Lower leg skin (tissue), 4 donors: ENCODE results near the gene GNAI3. TPM values are rescaled to one million over a fixed set of nuclear protein-coding genes. Genes with fewer than 3 reads are reported as not detected.

Experiments used
- DNase-seq, 2 donors: peaks; one replicate each; pipeline ENCODE4 v3.0.0-alpha.2; 2019; ENCODE audit warnings: low spot score in 2 of 2
- H3K4me3 ChIP-seq: fragments of 200-600 bp; sonication (generic); 2 replicates; pipeline ENCODE4 v1.5.1; 2017; ENCODE audit warnings: mild to moderate bottlenecking, low read depth; ENCODE audit not compliant: poor library complexity, severe bottlenecking
- POLR2A ChIP-seq, 2 donors: fragments of 450-650 bp; IDR thresholded peaks; one replicate each; pipeline ENCODE4 v1.6.1; 2016 to 2017; ENCODE audit warnings: antibody characterized with exemption in 2 of 2, mild to moderate bottlenecking in 1 of 2, moderate library complexity in 1 of 2
- WGBS, 2 donors: methylation state at CpG; one replicate each; pipeline ENCODE4 v1.1.5; 2018; 5-methylcytosine and 5-hydroxymethylcytosine counted together
- intact Hi-C: fragments of 100-400 bp; cut with DNase I; formaldehyde crosslinking; loops from one replicate; pipeline ENCODE4 v1.15.0; 2023; ENCODE audit warnings: low total_unique reads
- total RNA-seq, 4 donors: library from RNA; depleted of rRNA; stranded (reverse); fragments of >200 nt; gene quantifications; one replicate each; pipeline ENCODE4 v1.1.0, GENCODE V29; 2016
- TF ChIP-seq, protein P1 (sequence below), 3 donors: fragments of 450-650 bp; IDR thresholded peaks; one replicate each; pipeline ENCODE4 v1.5.1; 2016; ENCODE audit warnings: antibody characterized with exemption in 3 of 3, mild to moderate bottlenecking in 3 of 3, moderate library complexity in 2 of 3

GNAI3 gene
- total RNA-seq, 4 donors from 2014 or later, result 8.5 to 13.2 (median 10.7) TPM

DNA sequence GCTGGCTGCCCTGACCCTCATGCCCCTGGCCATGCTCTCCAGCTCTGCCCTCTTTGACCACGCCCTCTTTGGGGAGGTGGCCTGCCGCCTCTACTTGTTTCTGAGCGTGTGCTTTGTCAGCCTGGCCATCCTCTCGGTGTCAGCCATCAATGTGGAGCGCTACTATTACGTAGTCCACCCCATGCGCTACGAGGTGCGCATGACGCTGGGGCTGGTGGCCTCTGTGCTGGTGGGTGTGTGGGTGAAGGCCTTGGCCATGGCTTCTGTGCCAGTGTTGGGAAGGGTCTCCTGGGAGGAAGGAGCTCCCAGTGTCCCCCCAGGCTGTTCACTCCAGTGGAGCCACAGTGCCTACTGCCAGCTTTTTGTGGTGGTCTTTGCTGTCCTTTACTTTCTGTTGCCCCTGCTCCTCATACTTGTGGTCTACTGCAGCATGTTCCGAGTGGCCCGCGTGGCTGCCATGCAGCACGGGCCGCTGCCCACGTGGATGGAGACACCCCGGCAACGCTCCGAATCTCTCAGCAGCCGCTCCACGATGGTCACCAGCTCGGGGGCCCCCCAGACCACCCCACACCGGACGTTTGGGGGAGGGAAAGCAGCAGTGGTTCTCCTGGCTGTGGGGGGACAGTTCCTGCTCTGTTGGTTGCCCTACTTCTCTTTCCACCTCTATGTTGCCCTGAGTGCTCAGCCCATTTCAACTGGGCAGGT lies 5.0 kb upstream of the GNAI3 start:
- no peak for TF ChIP-seq POLR2A (IDR thresholded peaks at IDR 0.05)
- TF ChIP-seq, protein P1, sequence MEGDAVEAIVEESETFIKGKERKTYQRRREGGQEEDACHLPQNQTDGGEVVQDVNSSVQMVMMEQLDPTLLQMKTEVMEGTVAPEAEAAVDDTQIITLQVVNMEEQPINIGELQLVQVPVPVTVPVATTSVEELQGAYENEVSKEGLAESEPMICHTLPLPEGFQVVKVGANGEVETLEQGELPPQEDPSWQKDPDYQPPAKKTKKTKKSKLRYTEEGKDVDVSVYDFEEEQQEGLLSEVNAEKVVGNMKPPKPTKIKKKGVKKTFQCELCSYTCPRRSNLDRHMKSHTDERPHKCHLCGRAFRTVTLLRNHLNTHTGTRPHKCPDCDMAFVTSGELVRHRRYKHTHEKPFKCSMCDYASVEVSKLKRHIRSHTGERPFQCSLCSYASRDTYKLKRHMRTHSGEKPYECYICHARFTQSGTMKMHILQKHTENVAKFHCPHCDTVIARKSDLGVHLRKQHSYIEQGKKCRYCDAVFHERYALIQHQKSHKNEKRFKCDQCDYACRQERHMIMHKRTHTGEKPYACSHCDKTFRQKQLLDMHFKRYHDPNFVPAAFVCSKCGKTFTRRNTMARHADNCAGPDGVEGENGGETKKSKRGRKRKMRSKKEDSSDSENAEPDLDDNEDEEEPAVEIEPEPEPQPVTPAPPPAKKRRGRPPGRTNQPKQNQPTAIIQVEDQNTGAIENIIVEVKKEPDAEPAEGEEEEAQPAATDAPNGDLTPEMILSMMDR (IDR thresholded peaks at IDR 0.05), result no peak
- DNase-seq, result no peak
- intact Hi-C loops, result loop anchor here (10.0 kb wide), 2 partner anchors 81 to 441 kb away; partner anchors contain the start of gene AHCYL1
- no peak overlapping the region for H3K4me3 ChIP-seq
- 89 to 91% methylated on average over 23 to 24 of the region's 24 CpGs for WGBS, 2 donors

DNA sequence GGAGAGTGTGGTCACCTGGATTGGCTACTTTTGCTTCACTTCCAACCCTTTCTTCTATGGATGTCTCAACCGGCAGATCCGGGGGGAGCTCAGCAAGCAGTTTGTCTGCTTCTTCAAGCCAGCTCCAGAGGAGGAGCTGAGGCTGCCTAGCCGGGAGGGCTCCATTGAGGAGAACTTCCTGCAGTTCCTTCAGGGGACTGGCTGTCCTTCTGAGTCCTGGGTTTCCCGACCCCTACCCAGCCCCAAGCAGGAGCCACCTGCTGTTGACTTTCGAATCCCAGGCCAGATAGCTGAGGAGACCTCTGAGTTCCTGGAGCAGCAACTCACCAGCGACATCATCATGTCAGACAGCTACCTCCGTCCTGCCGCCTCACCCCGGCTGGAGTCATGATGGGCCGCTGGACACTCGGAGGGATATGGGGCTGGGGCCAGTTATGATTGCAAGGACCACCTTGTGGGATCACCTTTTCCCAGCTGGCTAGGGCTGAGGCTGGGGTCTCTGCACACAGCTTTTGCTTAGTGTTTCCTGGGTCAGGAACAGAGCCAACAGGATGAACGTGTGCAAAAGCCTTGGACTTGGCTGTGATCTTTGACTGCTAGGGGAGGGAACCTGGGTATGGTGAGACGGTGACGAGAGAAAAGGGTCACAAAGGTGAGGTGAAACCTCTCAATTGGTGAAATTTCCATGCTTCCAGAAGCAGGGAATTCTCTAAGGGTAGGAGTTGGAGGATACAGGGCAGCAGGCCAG lies 4.3 kb upstream of the GNAI3 start:
- no peak overlapping the region for H3K4me3 ChIP-seq
- no peak for DNase-seq
- intact Hi-C loops, result loop anchor here (10.0 kb wide), 2 partner anchors 81 to 441 kb away; partner anchors contain the start of gene AHCYL1
- TF ChIP-seq POLR2A (IDR thresholded peaks at IDR 0.05), result no peak
- TF ChIP-seq, protein P1 (IDR thresholded peaks at IDR 0.05), result no peak
- 79% methylated on average over 14 of the region's 14 CpGs for WGBS, 2 donors

DNA sequence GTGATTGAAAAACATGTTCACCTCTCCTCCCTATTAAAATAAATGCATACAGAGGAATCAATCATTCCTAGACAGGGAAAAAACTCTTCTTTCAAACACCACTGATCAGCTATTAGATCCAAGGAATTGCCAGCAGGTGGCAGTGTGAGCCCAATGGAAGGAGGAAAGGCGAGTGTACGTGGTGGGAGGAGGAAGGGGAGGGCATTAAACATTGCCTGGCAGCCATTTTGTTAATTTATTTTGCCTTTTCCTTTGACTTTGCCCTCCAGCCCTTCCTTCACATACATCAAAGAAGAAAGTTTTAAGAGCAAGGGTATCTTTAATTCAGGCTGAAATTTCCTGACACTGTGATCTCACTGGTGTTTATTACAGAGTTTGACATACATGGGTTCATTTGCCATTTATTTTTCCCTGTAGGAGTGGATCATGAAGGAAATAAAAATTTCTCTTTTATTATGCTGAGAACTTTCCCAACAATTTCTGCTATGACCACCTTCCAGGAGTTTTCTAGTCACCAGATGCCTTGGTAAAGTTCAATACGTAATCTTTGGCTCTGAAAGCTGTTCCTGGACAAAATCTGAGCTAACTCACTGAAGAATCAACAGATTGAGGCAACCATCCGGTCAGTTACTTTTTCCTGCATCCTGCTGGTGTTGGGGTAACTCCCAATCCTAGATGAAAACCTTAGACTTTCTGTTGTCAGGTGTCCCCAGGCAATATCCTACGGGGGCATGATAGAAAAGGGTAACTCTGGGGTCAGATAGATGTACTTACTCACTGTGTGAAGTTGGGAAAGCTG lies 1.9 kb upstream of the GNAI3 start:
- WGBS, 2 donors, result 15 to 20% methylated on average over 5 of the region's 5 CpGs
- TF ChIP-seq POLR2A (IDR thresholded peaks at IDR 0.05), result no peak
- TF ChIP-seq, protein P1 (IDR thresholded peaks at IDR 0.05), result no peak

DNA sequence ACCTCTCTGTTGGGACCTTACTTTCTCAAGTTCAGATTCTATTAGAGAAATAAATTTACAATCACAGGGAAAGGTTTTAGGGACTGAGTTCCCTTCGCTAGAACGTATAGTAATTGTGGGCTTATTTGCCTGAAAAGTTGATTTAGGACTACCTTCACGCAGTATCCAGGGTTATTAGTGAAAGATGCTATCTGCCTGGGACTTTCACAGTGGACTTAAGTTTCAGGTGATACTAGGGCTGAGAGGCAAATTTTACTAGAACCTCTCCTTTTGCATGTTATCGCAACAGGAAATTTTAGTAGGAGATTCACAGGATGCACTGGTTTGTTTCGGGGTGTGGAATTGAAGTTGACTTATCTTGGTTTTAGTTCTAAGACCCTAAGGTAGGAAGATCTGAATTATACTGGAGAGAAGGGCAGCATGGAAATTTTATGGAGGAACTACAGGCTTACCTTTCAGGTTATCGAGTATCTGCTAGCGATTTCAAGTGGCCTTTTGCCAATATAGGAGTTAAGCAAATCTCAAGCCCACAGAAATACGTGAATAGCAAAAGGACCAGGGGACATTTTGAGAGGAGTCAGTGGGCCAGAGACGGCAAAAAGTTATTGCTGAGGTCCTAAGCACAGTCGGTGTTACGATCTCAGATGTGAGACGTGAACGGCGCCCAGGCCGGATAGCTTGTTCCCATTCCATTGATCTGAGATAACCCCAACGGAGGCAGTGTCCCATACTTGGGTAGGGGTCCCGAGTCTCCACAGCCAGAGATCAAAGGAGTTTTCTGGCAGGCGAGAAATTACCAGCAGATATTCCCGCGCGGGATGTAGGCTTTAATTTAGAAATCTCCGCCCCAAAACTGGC lies 723 bp upstream of the GNAI3 start:
- DNase-seq, result no peak
- 8 to 9% methylated on average over 22 of the region's 22 CpGs for WGBS, 2 donors
- intact Hi-C loops, result loop anchor here (5.0 to 10.0 kb wide), 3 partner anchors 77 to 437 kb away; partner anchors contain the start of gene AHCYL1
- peak overlapping the region; percentile 83 for H3K4me3 ChIP-seq
- TF ChIP-seq POLR2A (IDR thresholded peaks at IDR 0.05), result no peak
- TF ChIP-seq, protein P1 (IDR thresholded peaks at IDR 0.05), result no peak

More for the DNA sequence above, 1.9 kb upstream of the GNAI3 start:
- H3K4me3 ChIP-seq, result no peak overlapping the region
- intact Hi-C loops, result loop anchor here (5.0 to 10.0 kb wide), 3 partner anchors 78 to 438 kb away; partner anchors contain the start of gene AHCYL1
- peak; percentile 88 to 97 for DNase-seq

DNA sequence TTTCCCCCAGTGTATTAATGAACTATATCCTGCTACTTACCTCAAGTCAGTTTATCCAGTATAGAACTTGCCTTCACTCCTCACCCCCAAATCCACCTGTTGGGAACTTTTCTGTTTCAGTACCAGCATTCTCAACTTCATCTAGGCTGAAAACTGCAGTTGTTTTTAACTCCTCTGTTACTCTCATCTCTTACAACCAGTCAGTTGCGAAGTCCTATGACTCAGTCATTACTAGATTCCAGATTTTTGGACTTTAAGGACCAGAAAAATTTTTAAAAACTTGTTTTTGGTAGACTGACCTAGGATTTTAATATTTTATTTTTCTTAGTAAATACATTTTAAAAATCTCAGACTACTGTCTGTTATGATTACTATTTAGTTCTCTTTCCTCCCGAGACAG lies 8.1 kb downstream of the GNAI3 start:
- no peak overlapping the region for H3K4me3 ChIP-seq
- DNase-seq, result no peak
- TF ChIP-seq, protein P1 (IDR thresholded peaks at IDR 0.05), result no peak
- TF ChIP-seq POLR2A (IDR thresholded peaks at IDR 0.05), result no peak
- intact Hi-C loops, result no loop called here
- WGBS, 2 donors, result 72 to 85% methylated on average over 2 of the region's 2 CpGs
